KMS-11 (cell line): Measurements from ENCODE around the gene P3R3URF.

Experiments
- H2AFZ ChIP-seq: fragments of 200-600 bp; sonication (generic); 2 replicates; pipeline ENCODE4 v1.6.1; 2016; ENCODE audit warnings: antibody characterized with exemption, mixed run types, low read depth
- H3K27ac ChIP-seq: fragments of 200-600 bp; sonication (generic); 2 replicates; pipeline ENCODE4 v1.6.1; 2016; ENCODE audit warnings: mild to moderate bottlenecking, mixed run types
- H3K27me3 ChIP-seq: fragments of 200-600 bp; sonication (generic); 2 replicates; pipeline ENCODE4 v1.6.1; 2017; ENCODE audit warnings: mild to moderate bottlenecking, low read depth, mixed run types, moderate library complexity; ENCODE audit not compliant: insufficient read depth
- H3K36me3 ChIP-seq: fragments of 200-600 bp; sonication (generic); 2 replicates; pipeline ENCODE4 v1.6.1; 2017; ENCODE audit warnings: mild to moderate bottlenecking, mixed run types; ENCODE audit not compliant: insufficient read depth
- H3K4me1 ChIP-seq: fragments of 200-600 bp; sonication (generic); 2 replicates; pipeline ENCODE4 v1.6.1; 2016; ENCODE audit warnings: mild to moderate bottlenecking, low read depth, mixed run types; ENCODE audit not compliant: poor library complexity, severe bottlenecking
- H3K4me2 ChIP-seq: fragments of 200-600 bp; sonication (generic); 2 replicates; pipeline ENCODE4 v1.7.0; 2016; ENCODE audit warnings: mild to moderate bottlenecking, mixed run types
- H3K4me3 ChIP-seq: fragments of 200-600 bp; sonication (generic); IDR thresholded peaks from 2 replicates; pipeline ENCODE4 v1.6.1; 2017; ENCODE audit warnings: low read depth, low read length, mixed read lengths; ENCODE audit not compliant: insufficient read depth
- H3K79me2 ChIP-seq: fragments of 200-600 bp; sonication (generic); 2 replicates; pipeline ENCODE4 v1.6.1; 2016; ENCODE audit warnings: low read depth, mixed run types; ENCODE audit not compliant: insufficient read depth
- H3K9ac ChIP-seq: fragments of 200-600 bp; sonication (generic); 2 replicates; pipeline ENCODE4 v1.6.1; 2016; ENCODE audit warnings: mild to moderate bottlenecking, mixed run types
- H4K20me1 ChIP-seq: fragments of 200-600 bp; sonication (generic); 2 replicates; pipeline ENCODE4 v1.6.1; 2016; ENCODE audit warnings: mild to moderate bottlenecking, mixed run types; ENCODE audit not compliant: insufficient read depth
- TF ChIP-seq, protein P1 (sequence below): fragments of 200-600 bp; sonication (generic); conservative IDR thresholded peaks from 2 replicates; pipeline ENCODE4 v1.6.1; 2017; ENCODE audit warnings: low read depth, mild to moderate bottlenecking, antibody characterized with exemption, low read length, moderate library complexity, mixed read lengths

Gene P3R3URF

DNA sequence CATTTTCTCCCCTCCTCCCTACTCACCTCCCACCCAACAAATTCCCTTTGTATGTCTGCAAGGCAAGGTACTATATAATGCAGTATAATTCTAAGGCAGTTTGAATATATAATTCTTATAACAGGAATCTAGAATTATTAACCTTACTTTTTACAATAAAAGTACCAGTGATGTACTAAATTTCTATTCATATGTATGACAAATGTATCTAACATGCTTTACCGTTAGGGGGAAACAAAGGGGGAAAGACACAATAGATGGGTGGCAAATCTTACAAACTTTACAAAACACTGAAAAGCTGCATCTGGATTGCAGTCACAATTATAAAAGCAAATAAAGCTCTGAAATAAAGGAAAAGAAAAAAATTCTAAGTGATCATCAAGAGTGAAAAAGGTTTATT, 46.2 kb downstream of the P3R3URF start:
- Histone ChIP-seq H3K4me3 (no peak overlapping the region), H3K27ac (no peak overlapping the region), H3K79me2 (no peaks in the 10 kb centered on the region), H3K36me3 (no peaks in the 10 kb centered on the region), H3K4me1 (peaks cover 31% of the 10 kb centered on the region), H4K20me1 (no peaks in the 10 kb centered on the region), H3K9ac (no peak overlapping the region), H3K27me3 (0 out of 2 replicates have a peak, but pooled peaks cover 3% of the 10 kb centered on the region), H3K4me2 (peak overlapping the region; percentile 61; the same call in 1 of the 2 replicates), H2AFZ (no peak overlapping the region)
- TF ChIP-seq, protein P1, sequence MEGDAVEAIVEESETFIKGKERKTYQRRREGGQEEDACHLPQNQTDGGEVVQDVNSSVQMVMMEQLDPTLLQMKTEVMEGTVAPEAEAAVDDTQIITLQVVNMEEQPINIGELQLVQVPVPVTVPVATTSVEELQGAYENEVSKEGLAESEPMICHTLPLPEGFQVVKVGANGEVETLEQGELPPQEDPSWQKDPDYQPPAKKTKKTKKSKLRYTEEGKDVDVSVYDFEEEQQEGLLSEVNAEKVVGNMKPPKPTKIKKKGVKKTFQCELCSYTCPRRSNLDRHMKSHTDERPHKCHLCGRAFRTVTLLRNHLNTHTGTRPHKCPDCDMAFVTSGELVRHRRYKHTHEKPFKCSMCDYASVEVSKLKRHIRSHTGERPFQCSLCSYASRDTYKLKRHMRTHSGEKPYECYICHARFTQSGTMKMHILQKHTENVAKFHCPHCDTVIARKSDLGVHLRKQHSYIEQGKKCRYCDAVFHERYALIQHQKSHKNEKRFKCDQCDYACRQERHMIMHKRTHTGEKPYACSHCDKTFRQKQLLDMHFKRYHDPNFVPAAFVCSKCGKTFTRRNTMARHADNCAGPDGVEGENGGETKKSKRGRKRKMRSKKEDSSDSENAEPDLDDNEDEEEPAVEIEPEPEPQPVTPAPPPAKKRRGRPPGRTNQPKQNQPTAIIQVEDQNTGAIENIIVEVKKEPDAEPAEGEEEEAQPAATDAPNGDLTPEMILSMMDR = no peak

DNA sequence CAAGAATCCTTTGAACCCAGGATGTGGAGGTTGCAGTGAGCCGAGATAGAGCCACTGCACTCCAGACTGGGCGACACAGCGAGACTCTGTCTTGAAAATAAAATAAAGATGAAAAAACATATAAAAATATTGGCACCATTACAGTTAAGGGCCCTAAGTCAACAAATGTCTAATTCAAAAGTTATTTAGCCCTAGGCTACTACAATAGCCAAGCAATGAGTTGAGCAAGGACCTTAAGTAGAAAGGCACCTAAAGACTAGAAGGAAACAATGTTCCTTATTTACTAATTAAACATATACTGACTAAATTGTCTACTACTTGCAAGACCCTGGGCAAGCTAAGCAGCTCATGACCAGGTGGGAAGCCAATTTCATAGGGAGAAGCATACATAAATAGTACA, 47.9 kb downstream of the P3R3URF start:
- peaks cover 14% of the 10 kb centered on the region for H3K4me1 ChIP-seq
- H3K36me3 ChIP-seq = no peaks in the 10 kb centered on the region
- TF ChIP-seq, protein P1 = no peak
- H3K79me2 ChIP-seq = no peaks in the 10 kb centered on the region
- H3K4me3 ChIP-seq = no peak overlapping the region
- H4K20me1 ChIP-seq = no peaks in the 10 kb centered on the region
- no peak overlapping the region for H3K4me2 ChIP-seq
- H3K27ac ChIP-seq = no peak overlapping the region
- H2AFZ ChIP-seq = no peak overlapping the region
- no peak overlapping the region for H3K9ac ChIP-seq
- 0 out of 2 replicates have a peak, but pooled peaks cover 3% of the 10 kb centered on the region for H3K27me3 ChIP-seq
